Keratinocyte (primary cell): ENCODE results near the gene RPP38. TPM values are rescaled to one million over a fixed set of nuclear protein-coding genes. Genes with fewer than 3 reads are reported as not detected.

ENCODE experiments used
- DNase-seq: peaks from one replicate; pipeline ENCODE4 v3.0.0-alpha.2; 2011; ENCODE audit warnings: low read depth, missing footprints, low spot score
- FAIRE-seq: peaks from 2 replicates; lab custom pipeline; 2011; peaks lifted over from hg19 to GRCh38; lab: Jason Lieb, UNC
- H2AFZ ChIP-seq: 2 replicates; pipeline ENCODE4 v1.6.0; 2012; ENCODE audit warnings: low read length, control low read depth, inconsistent platforms; ENCODE audit not compliant: control insufficient read depth
- H3K27ac ChIP-seq: 2 replicates; pipeline ENCODE4 v1.5.1; 2011; ENCODE audit warnings: low read length; ENCODE audit not compliant: control insufficient read depth, insufficient read depth
- H3K27me3 ChIP-seq: 3 replicates; pipeline ENCODE4 v1.6.0; 2011; ENCODE audit warnings: low read length; ENCODE audit not compliant: control insufficient read depth, insufficient read depth; ENCODE audit errors: extremely low read depth
- H3K36me3 ChIP-seq, 2 experiments: 2 replicates in 1 of 2; 3 replicates in 1 of 2; pipeline ENCODE4 v1.5.1; 2011; ENCODE audit warnings: low read length in 2 of 2, mild to moderate bottlenecking in 1 of 2; ENCODE audit not compliant: control insufficient read depth in 2 of 2, insufficient read depth in 2 of 2; ENCODE audit errors: extremely low read depth in 1 of 2
- H3K4me1 ChIP-seq: 3 replicates; pipeline ENCODE4 v1.5.1; 2011; ENCODE audit warnings: low read length; ENCODE audit not compliant: control insufficient read depth, insufficient read depth; ENCODE audit errors: extremely low read depth
- H3K4me2 ChIP-seq: 3 replicates; pipeline ENCODE4 v1.6.0; 2011; ENCODE audit warnings: low read depth, low read length; ENCODE audit not compliant: control insufficient read depth, insufficient read depth; ENCODE audit errors: extremely low read depth
- H3K4me3 ChIP-seq, 3 experiments: fragments of 200-600 bp in 1 of 3; sonication (generic) in 1 of 3; 2 replicates in 2 of 3; 3 replicates in 1 of 3; pipeline ENCODE4 v1.5.1; 2011 to 2016; ENCODE audit warnings: low read length in 3 of 3, mild to moderate bottlenecking in 3 of 3, control low read depth in 2 of 3, inconsistent platforms in 1 of 3, low read depth in 1 of 3, mixed read lengths in 1 of 3, mixed run types in 1 of 3, moderate library complexity in 1 of 3; ENCODE audit not compliant: control insufficient read depth in 2 of 3, insufficient read depth in 2 of 3; ENCODE audit errors: extremely low read depth in 1 of 3
- H3K79me2 ChIP-seq: 2 replicates; pipeline ENCODE4 v1.6.0; 2012; ENCODE audit warnings: low read length; ENCODE audit not compliant: control insufficient read depth, insufficient read depth
- H3K9ac ChIP-seq: 3 replicates; pipeline ENCODE4 v1.6.0; 2011; ENCODE audit warnings: low read length; ENCODE audit not compliant: control insufficient read depth, insufficient read depth; ENCODE audit errors: extremely low read depth
- H3K9me1 ChIP-seq: 3 replicates; pipeline ENCODE4 v1.6.0; 2011; ENCODE audit warnings: low read length; ENCODE audit not compliant: control insufficient read depth, insufficient read depth; ENCODE audit errors: extremely low read depth
- H3K9me3 ChIP-seq: 2 replicates; pipeline ENCODE4 v1.5.1; 2012; ENCODE audit warnings: low read depth, low read length; ENCODE audit not compliant: control insufficient read depth
- H4K20me1 ChIP-seq: 3 replicates; pipeline ENCODE4 v1.6.0; 2011; ENCODE audit warnings: low read length; ENCODE audit not compliant: control insufficient read depth, insufficient read depth; ENCODE audit errors: extremely low read depth
- CTCF ChIP-seq, 3 experiments: IDR thresholded peaks in 1 of 3; conservative IDR thresholded peaks in 1 of 3; optimal IDR thresholded peaks in 1 of 3; 2 replicates in 2 of 3; 3 replicates in 1 of 3; pipeline versions ENCODE3 to v1.5.1; 2011; ENCODE audit warnings: low read length in 3 of 3, mild to moderate bottlenecking in 3 of 3, moderate library complexity in 2 of 3, control low read depth in 1 of 3, inconsistent platforms in 1 of 3; ENCODE audit not compliant: insufficient read depth in 2 of 3; ENCODE audit errors: extremely low read depth in 1 of 3
- EZH2 ChIP-seq: IDR thresholded peaks from one replicate; pipeline ENCODE4 v1.6.1; 2012; ENCODE audit warnings: inconsistent platforms, mild to moderate bottlenecking, low read length, moderate library complexity
- dilution Hi-C: fragments of 300-500 bp; cut with MboI; formaldehyde crosslinking; loops from one replicate; pipeline ENCODE4 v1.7.0; 2020; ENCODE audit warnings: low sequenced_read_pairs; ENCODE audit not compliant: extremely low pct_ligation_motif_present
- polyA plus RNA-seq, 5 experiments: library from polyadenylated mRNA; depleted of rRNA in 3 of 5; stranded (reverse) in 3 of 5; stranded (forward) in 1 of 5; unstranded in 1 of 5; fragments of >200 nt; gene quantifications; 1 replicate in 1 of 5; 2 replicates in 3 of 5; 3 replicates in 1 of 5; pipeline versions ENCODE4 v1.2.1 to v1.2.3, GENCODE V29; 2011 to 2012; ENCODE audit warnings: missing spikeins in 2 of 5, low read depth in 1 of 5, low replicate concordance in 1 of 5

Gene RPP38
- polyA plus RNA-seq, 1 donor (not counting 4 experiments of a cell fraction or from before 2014, with no cell fraction given), result 32.4 TPM

- H3K9me1 ChIP-seq, result no peaks in the 10 kb centered on the region
- dilution Hi-C loops, result no loop called here
- H4K20me1 ChIP-seq, result no peaks in the 10 kb centered on the region
- no peak overlapping the region for H3K9ac ChIP-seq
- FAIRE-seq, result no peak
- DNase-seq, result no peak
- H3K4me3 ChIP-seq, result no peak overlapping the region
- no peak overlapping the region for H3K4me2 ChIP-seq
- H2AFZ ChIP-seq, result no peak overlapping the region
- H3K4me1 ChIP-seq, result no peaks in the 10 kb centered on the region
- no peaks in the 10 kb centered on the region for H3K9me3 ChIP-seq
- H3K79me2 ChIP-seq, result peaks cover 53% of the 10 kb centered on the region
- TF ChIP-seq EZH2, result no peak
- no peak for TF ChIP-seq CTCF (optimal IDR thresholded peaks at IDR 0.05 in 1 of 3, IDR thresholded peaks at IDR 0.05 in 1 of 3, conservative IDR thresholded peaks at IDR 0.05 in 1 of 3; ENCODE audit: extremely low read depth in 1 of 3, insufficient read depth in 2 of 3, low read length in 3 of 3)
- no peaks in the 10 kb centered on the region for H3K27me3 ChIP-seq
- no peak overlapping the region for H3K27ac ChIP-seq
- no peaks in the 10 kb centered on the region for H3K36me3 ChIP-seq
These were observed 52.1 kb downstream of the RPP38 start for GRCh38 chr10:15149042-15149771.

- H3K36me3 ChIP-seq, result no peaks in the 10 kb centered on the region
- no peaks in the 10 kb centered on the region for H3K27me3 ChIP-seq
- no peak overlapping the region for H3K4me2 ChIP-seq
- DNase-seq (no peak), FAIRE-seq (no peak)
- H2AFZ ChIP-seq, result no peak overlapping the region
- H3K9ac ChIP-seq, result no peak overlapping the region
- H3K4me1 ChIP-seq, result no peaks in the 10 kb centered on the region
- peaks cover 52% of the 10 kb centered on the region for H3K79me2 ChIP-seq
- no peak for TF ChIP-seq EZH2
- no peak for TF ChIP-seq CTCF (optimal IDR thresholded peaks at IDR 0.05 in 1 of 3, IDR thresholded peaks at IDR 0.05 in 1 of 3, conservative IDR thresholded peaks at IDR 0.05 in 1 of 3; ENCODE audit: extremely low read depth in 1 of 3, insufficient read depth in 2 of 3, low read length in 3 of 3)
- no peak overlapping the region for H3K4me3 ChIP-seq
- H3K9me1 ChIP-seq, result no peaks in the 10 kb centered on the region
- dilution Hi-C loops, result no loop called here
- no peaks in the 10 kb centered on the region for H4K20me1 ChIP-seq
- no peaks in the 10 kb centered on the region for H3K9me3 ChIP-seq
- no peak overlapping the region for H3K27ac ChIP-seq
These were observed 53.4 kb downstream of the RPP38 start for GRCh38 chr10:15150563-15150962.
